HG02763 (cell line): ENCODE results near the gene ACER2.
"Not testable (repeated sequence)": the region's sequence is repeated elsewhere in the genome, so short reads cannot be mapped to it uniquely, and the experiment has no call there.

Experiments
- ATAC-seq: cut with Tn5 transposase; IDR thresholded peaks from one replicate; pipeline ENCODE4 v1.9.1; 2021; ENCODE audit warnings: mild to moderate bottlenecking, moderate library complexity; ENCODE audit not compliant: unreplicated experiment

Gene ACER2

GRCh38 chr9:19408316-19408692 is 505 bp upstream of the ACER2 start:
- ATAC-seq = peak; percentile 4

- ATAC-seq = no peak
Measured at GRCh38 chr9:19409401-19410194, 789 bp downstream of the ACER2 start.

- ATAC-seq = no peak
Measured at GRCh38 chr9:19410195-19410503, 1.3 kb downstream of the ACER2 start.

- ATAC-seq = no peak
Measured at GRCh38 chr9:19410594-19410993, 1.8 kb downstream of the ACER2 start.

- ATAC-seq = no peak
Measured at GRCh38 chr9:19411316-19411715, 2.5 kb downstream of the ACER2 start.

GRCh38 chr9:19413456-19413855 is 4.6 kb downstream of the ACER2 start:
- ATAC-seq = not testable (repeated sequence)

- ATAC-seq = no peak
Measured at GRCh38 chr9:19416143-19416542, 7.3 kb downstream of the ACER2 start.

- ATAC-seq = no peak
Measured at GRCh38 chr9:19420877-19421276, 12.1 kb downstream of the ACER2 start.

GRCh38 chr9:19423163-19423562 is 14.4 kb downstream of the ACER2 start:
- no peak for ATAC-seq

GRCh38 chr9:19424176-19424779 is 15.5 kb downstream of the ACER2 start:
- no peak for ATAC-seq

GRCh38 chr9:19429595-19429994 is 20.8 kb downstream of the ACER2 start:
- no peak for ATAC-seq

- no peak for ATAC-seq
Measured at GRCh38 chr9:19430201-19430760, 21.5 kb downstream of the ACER2 start.

- no peak for ATAC-seq
Measured at GRCh38 chr9:19431361-19432171, 22.8 kb downstream of the ACER2 start.

GRCh38 chr9:19432473-19432872 is 23.7 kb downstream of the ACER2 start:
- no peak for ATAC-seq

GRCh38 chr9:19433729-19434128 is 24.9 kb downstream of the ACER2 start:
- not testable (repeated sequence) for ATAC-seq

- no peak for ATAC-seq
Measured at GRCh38 chr9:19440376-19440775, 31.6 kb downstream of the ACER2 start.

- ATAC-seq = no peak
Measured at GRCh38 chr9:19440823-19441580, 32.2 kb downstream of the ACER2 start.

- ATAC-seq = peak; percentile 86
Measured at GRCh38 chr9:19441730-19442129, 32.9 kb downstream of the ACER2 start.

GRCh38 chr9:19442240-19442639 is 33.4 kb downstream of the ACER2 start:
- no peak for ATAC-seq

- no peak for ATAC-seq
Measured at GRCh38 chr9:19445452-19445851, 36.6 kb downstream of the ACER2 start.

- no peak for ATAC-seq
Measured at GRCh38 chr9:19446361-19446861, 37.6 kb downstream of the ACER2 start.
